PC-3 (cell line): ENCODE results near the gene RBPMS2. TPM values are rescaled to one million over a fixed set of nuclear protein-coding genes. Genes with fewer than 3 reads are reported as not detected.

Experiments used
- ATAC-seq: fragments of 200-7000 bp; cut with Tn5 transposase; 2 replicates; pipeline ENCODE4 v1.9.1; 2020; ENCODE audit warnings: mild to moderate bottlenecking, moderate library complexity
- BruUV-seq: library from RNA; stranded (reverse); fragments of 400-500 nt; replicated peaks from 2 replicates; lab custom pipeline; 2021; lab: Mats Ljungman, UMichigan
- CTCF ChIA-PET: fragments of 300-600 bp; sonication (Branson Sonifier 250); formaldehyde crosslinking; loops from one replicate; lab custom pipeline; 2022; ENCODE audit warnings: antibody characterized with exemption; lab: Charles Lee
- POLR2A ChIA-PET: fragments of 300-600 bp; sonication (Branson Sonifier 250); formaldehyde crosslinking; loops from one replicate; lab custom pipeline; 2022; ENCODE audit warnings: antibody characterized with exemption; ENCODE audit not compliant: unreplicated experiment; lab: Charles Lee
- DNase-seq: peaks from one replicate; pipeline ENCODE4 v3.0.0-alpha.2; 2015
- H2AFZ ChIP-seq: fragments of 300-600 bp; sonication (generic); 2 replicates; pipeline ENCODE4 v1.6.0; 2016; ENCODE audit warnings: antibody characterized with exemption, low read length
- H3F3A ChIP-seq: fragments of 300-600 bp; sonication (generic); one replicate; pipeline ENCODE4 v1.6.0; 2017; ENCODE audit warnings: antibody characterized with exemption, low read length, control low read depth, mild to moderate bottlenecking; ENCODE audit not compliant: unreplicated experiment
- H3K27ac ChIP-seq: fragments of 300-600 bp; sonication (generic); 2 replicates; pipeline ENCODE4 v1.5.1; 2016; ENCODE audit warnings: mild to moderate bottlenecking, low read length
- H3K27me3 ChIP-seq: fragments of 300-600 bp; sonication (generic); 2 replicates; pipeline ENCODE4 v1.6.1; 2016; ENCODE audit warnings: low read length, mixed read lengths
- H3K36me3 ChIP-seq: fragments of 300-600 bp; sonication (generic); 2 replicates; pipeline ENCODE4 v1.6.1; 2016; ENCODE audit warnings: low read depth, mixed run types, low read length, mixed read lengths
- H3K4me1 ChIP-seq: fragments of 300-600 bp; sonication (generic); 2 replicates; pipeline ENCODE4 v1.5.1; 2016; ENCODE audit warnings: low read length; ENCODE audit not compliant: insufficient read depth
- H3K4me2 ChIP-seq: fragments of 300-600 bp; sonication (generic); 2 replicates; pipeline ENCODE4 v1.6.0; 2016; ENCODE audit warnings: low read length
- H3K4me3 ChIP-seq: fragments of 300-600 bp; sonication (generic); 2 replicates; pipeline ENCODE4 v1.5.1; 2016; ENCODE audit warnings: mild to moderate bottlenecking, low read length, mixed read lengths
- H3K79me2 ChIP-seq: fragments of 300-600 bp; sonication (generic); 2 replicates; pipeline ENCODE4 v1.6.1; 2017; ENCODE audit warnings: low read length, mixed read lengths
- H3K9ac ChIP-seq: fragments of 300-600 bp; sonication (generic); 2 replicates; pipeline ENCODE4 v1.6.0; 2016; ENCODE audit warnings: mild to moderate bottlenecking, low read length
- H3K9me2 ChIP-seq: fragments of 300-600 bp; sonication (generic); replicated peaks from 2 replicates; pipeline ENCODE4 v1.6.1; 2016; ENCODE audit warnings: mixed run types, low read length, mixed read lengths
- H3K9me3 ChIP-seq: fragments of 300-600 bp; sonication (generic); 2 replicates; pipeline ENCODE4 v1.6.1; 2016; ENCODE audit warnings: low read length, mixed read lengths
- H4K20me1 ChIP-seq: fragments of 300-600 bp; sonication (generic); 2 replicates; pipeline ENCODE4 v1.6.1; 2016; ENCODE audit warnings: low read length, mixed read lengths
- EZH2 ChIP-seq: fragments of 300-600 bp; sonication (generic); IDR thresholded peaks from one replicate; pipeline ENCODE4 v1.6.1; 2017; ENCODE audit warnings: antibody characterized with exemption, mild to moderate bottlenecking, low read length; ENCODE audit not compliant: unreplicated experiment
- EZH2phosphoT487 ChIP-seq: fragments of 300-600 bp; sonication (generic); IDR thresholded peaks from 2 replicates; pipeline ENCODE4 v1.6.1; 2018; ENCODE audit warnings: mild to moderate bottlenecking, antibody characterized with exemption, low read length, borderline replicate concordance
- intact Hi-C: fragments of 100-400 bp; cut with micrococcal nuclease; formaldehyde crosslinking; loops from 2 replicates; pipeline ENCODE4 v1.9.0; 2023
- total RNA-seq: library from RNA; depleted of rRNA; stranded (reverse); fragments of >200 nt; gene quantifications from 2 replicates; pipeline ENCODE4 v1.2.3, GENCODE V29; 2014
- TF ChIP-seq, protein P1 (sequence below): fragments of 300-600 bp; sonication (generic); conservative IDR thresholded peaks from 2 replicates; pipeline ENCODE4 v1.5.1; 2017; ENCODE audit warnings: antibody characterized with exemption, low read depth, mild to moderate bottlenecking, low read length

The RBPMS2 gene
- total RNA-seq, 1 experiment from 2014 or later: not detected

DNA sequence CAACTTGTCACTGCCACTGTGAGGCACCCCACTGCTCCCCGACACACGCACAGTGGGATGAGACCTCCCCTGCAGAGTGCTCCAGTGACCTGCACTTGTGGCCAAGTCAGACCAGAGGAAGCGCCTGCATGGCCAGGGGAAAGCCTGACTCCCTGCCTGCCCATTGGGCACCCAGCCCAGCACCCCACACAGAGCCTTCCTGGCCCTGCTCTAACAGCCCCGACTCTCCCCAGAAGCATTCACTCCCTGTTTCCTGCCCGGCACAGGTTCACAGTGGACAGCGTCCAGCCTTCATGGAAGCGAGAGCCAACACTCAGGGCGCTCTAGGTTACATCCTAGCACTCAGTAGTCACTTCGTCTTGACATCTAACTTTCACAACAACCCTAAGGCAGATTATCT, 27.8 kb downstream of the RBPMS2 start:
- Histone ChIP-seq H3K79me2 (no peaks in the 10 kb centered on the region), H3K4me3 (no peak overlapping the region), H3K9me3 (no peaks in the 10 kb centered on the region), H3K4me1 (peaks cover 11% of the 10 kb centered on the region; the same call in 1 of the 2 replicates), H3K27me3 (no peaks in the 10 kb centered on the region), H4K20me1 (no peaks in the 10 kb centered on the region), H3K9ac (no peak overlapping the region), H2AFZ (no peak overlapping the region), H3K9me2 (no peaks in the 10 kb centered on the region), H3K36me3 (no peaks in the 10 kb centered on the region), H3K4me2 (no peak overlapping the region), H3K27ac (no peak overlapping the region), H3F3A (no peaks in the 10 kb centered on the region)
- TF ChIP-seq EZH2: no peak
- TF ChIP-seq EZH2phosphoT487: no peak
- TF ChIP-seq, protein P1, sequence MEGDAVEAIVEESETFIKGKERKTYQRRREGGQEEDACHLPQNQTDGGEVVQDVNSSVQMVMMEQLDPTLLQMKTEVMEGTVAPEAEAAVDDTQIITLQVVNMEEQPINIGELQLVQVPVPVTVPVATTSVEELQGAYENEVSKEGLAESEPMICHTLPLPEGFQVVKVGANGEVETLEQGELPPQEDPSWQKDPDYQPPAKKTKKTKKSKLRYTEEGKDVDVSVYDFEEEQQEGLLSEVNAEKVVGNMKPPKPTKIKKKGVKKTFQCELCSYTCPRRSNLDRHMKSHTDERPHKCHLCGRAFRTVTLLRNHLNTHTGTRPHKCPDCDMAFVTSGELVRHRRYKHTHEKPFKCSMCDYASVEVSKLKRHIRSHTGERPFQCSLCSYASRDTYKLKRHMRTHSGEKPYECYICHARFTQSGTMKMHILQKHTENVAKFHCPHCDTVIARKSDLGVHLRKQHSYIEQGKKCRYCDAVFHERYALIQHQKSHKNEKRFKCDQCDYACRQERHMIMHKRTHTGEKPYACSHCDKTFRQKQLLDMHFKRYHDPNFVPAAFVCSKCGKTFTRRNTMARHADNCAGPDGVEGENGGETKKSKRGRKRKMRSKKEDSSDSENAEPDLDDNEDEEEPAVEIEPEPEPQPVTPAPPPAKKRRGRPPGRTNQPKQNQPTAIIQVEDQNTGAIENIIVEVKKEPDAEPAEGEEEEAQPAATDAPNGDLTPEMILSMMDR: no peak
- DNase-seq (no peak), ATAC-seq (no peak)
- POLR2A ChIA-PET: no interaction called here
- BruUV-seq: no TSS peak
- intact Hi-C loops: no loop called here
- CTCF ChIA-PET: interaction anchor here (0.5 kb wide), 1 partner anchor 16 kb away, joined by 3 read pairs; no protein-coding TSS in a partner anchor

- Histone ChIP-seq H3K9me3 (no peaks in the 10 kb centered on the region), H3F3A (no peaks in the 10 kb centered on the region), H3K36me3 (no peaks in the 10 kb centered on the region), H3K9me2 (no peaks in the 10 kb centered on the region), H4K20me1 (no peaks in the 10 kb centered on the region), H3K27ac (no peak overlapping the region), H3K27me3 (no peaks in the 10 kb centered on the region), H2AFZ (no peak overlapping the region), H3K9ac (no peak overlapping the region), H3K4me2 (no peak overlapping the region), H3K79me2 (no peaks in the 10 kb centered on the region), H3K4me1 (peaks cover 11% of the 10 kb centered on the region; the same call in 1 of the 2 replicates), H3K4me3 (no peak overlapping the region)
- ChIA-PET CTCF (interaction anchor here (0.5 kb wide), 1 partner anchor 15 kb away, joined by 3 read pairs; no protein-coding TSS in a partner anchor), POLR2A (no interaction called here)
- TF ChIP-seq EZH2 (no peak), EZH2phosphoT487 (no peak)
- BruUV-seq: no TSS peak
- no peak for DNase-seq
- no peak for ATAC-seq
- intact Hi-C loops: no loop called here
Observed at GRCh38 chr15:64746921-64747320, 28.5 kb downstream of the RBPMS2 start.

GRCh38 chr15:64746356-64746755, 29.0 kb downstream of the RBPMS2 start:
- intact Hi-C loops: no loop called here
- POLR2A ChIA-PET: no interaction called here
- ATAC-seq: no peak

More at GRCh38 chr15:64746356-64746755, 29.0 kb downstream of the RBPMS2 start:
- DNase-seq: no peak
- H3K9ac ChIP-seq: no peak overlapping the region
- CTCF ChIA-PET: no interaction called here
- H3K79me2 ChIP-seq: no peaks in the 10 kb centered on the region
- no peaks in the 10 kb centered on the region for H3K27me3 ChIP-seq
- no peaks in the 10 kb centered on the region for H3F3A ChIP-seq
- H2AFZ ChIP-seq: no peak overlapping the region
- H3K4me1 ChIP-seq: peaks cover 11% of the 10 kb centered on the region; the same call in 1 of the 2 replicates
- no peaks in the 10 kb centered on the region for H3K36me3 ChIP-seq
- no peak overlapping the region for H3K4me2 ChIP-seq
- H4K20me1 ChIP-seq: no peaks in the 10 kb centered on the region
- H3K27ac ChIP-seq: no peak overlapping the region
- H3K9me2 ChIP-seq: no peaks in the 10 kb centered on the region
- no TSS peak for BruUV-seq
- TF ChIP-seq EZH2: no peak
- TF ChIP-seq, protein P1: no peak
- TF ChIP-seq EZH2phosphoT487: no peak
- H3K9me3 ChIP-seq: no peaks in the 10 kb centered on the region
- H3K4me3 ChIP-seq: no peak overlapping the region
